Stimulated activated CD8-positive, alpha-beta memory T cell treated with anti-CD3 and anti-CD28 coated beads, Interleukin-12 subunit alpha, Interleukin-12 subunit beta, amount 100 ng/mL, for 4 hours (primary cell): ENCODE data around the gene PPIH.
"Not testable (repeated sequence)": the region's sequence is repeated elsewhere in the genome, so short reads cannot be mapped to it uniquely, and the experiment has no call there.

Experiments used
- DNase-seq: peaks from one replicate; pipeline ENCODE4 v3.0.0-alpha.2; 2020; ENCODE audit warnings: low read depth

The PPIH gene

GRCh38 chr1:42682484-42682738 lies 24.2 kb downstream of the PPIH start:
- DNase-seq = not testable (repeated sequence)

- DNase-seq = peak; percentile 55
Measured at GRCh38 chr1:42682739-42683531, 24.7 kb downstream of the PPIH start.

GRCh38 chr1:42684139-42684538 lies 25.9 kb downstream of the PPIH start:
- no peak for DNase-seq

- DNase-seq = no peak
Measured at GRCh38 chr1:42686418-42686817, 28.2 kb downstream of the PPIH start.

- DNase-seq = no peak
Measured at GRCh38 chr1:42689912-42690311, 31.7 kb downstream of the PPIH start.

GRCh38 chr1:42690477-42691156 lies 32.4 kb downstream of the PPIH start:
- no peak for DNase-seq

- no peak for DNase-seq
Measured at GRCh38 chr1:42691157-42691498, 32.9 kb downstream of the PPIH start.

- DNase-seq = no peak
Measured at GRCh38 chr1:42692461-42692860, 34.2 kb downstream of the PPIH start.

GRCh38 chr1:42692911-42693310 lies 34.7 kb downstream of the PPIH start:
- no peak for DNase-seq

GRCh38 chr1:42698081-42698813 lies 40.0 kb downstream of the PPIH start:
- no peak for DNase-seq

- no peak for DNase-seq
Measured at GRCh38 chr1:42700006-42700405, 41.8 kb downstream of the PPIH start.

GRCh38 chr1:42703888-42704464 lies 45.8 kb downstream of the PPIH start:
- no peak for DNase-seq

GRCh38 chr1:42712808-42713207 lies 54.6 kb downstream of the PPIH start:
- not testable (repeated sequence) for DNase-seq

- no peak for DNase-seq
Measured at GRCh38 chr1:42713293-42713692, 55.1 kb downstream of the PPIH start.

- not testable (repeated sequence) for DNase-seq
Measured at GRCh38 chr1:42714441-42714840, 56.2 kb downstream of the PPIH start.

- DNase-seq = no peak
Measured at GRCh38 chr1:42720868-42721267, 62.6 kb downstream of the PPIH start.

- no peak for DNase-seq
Measured at GRCh38 chr1:42721926-42722325, 63.7 kb downstream of the PPIH start.

- DNase-seq = not testable (repeated sequence)
Measured at GRCh38 chr1:42722403-42722802, 64.2 kb downstream of the PPIH start.

GRCh38 chr1:42723511-42723910 lies 65.3 kb downstream of the PPIH start:
- no peak for DNase-seq

- not testable (repeated sequence) for DNase-seq
Measured at GRCh38 chr1:42725820-42726219, 67.6 kb downstream of the PPIH start.
